Upper lobe of left lung (tissue), 4 donors: ENCODE results near the gene EPHA8.

ENCODE experiments used
- EP300 ChIP-seq, 4 donors: sonication (generic); formaldehyde crosslinking; IDR thresholded peaks; one replicate each; pipeline ENCODE4 v1.5.1; 2017; ENCODE audit warnings: antibody characterized with exemption in 4 of 4, control low read depth in 2 of 4
- POLR2A ChIP-seq, 4 donors: fragments of 450-650 bp; IDR thresholded peaks; one replicate each; pipeline ENCODE4 v1.5.1; 2016 to 2017; ENCODE audit warnings: antibody characterized with exemption in 4 of 4, mild to moderate bottlenecking in 2 of 4
- POLR2AphosphoS5 ChIP-seq, 2 donors: sonication (generic); formaldehyde crosslinking; IDR thresholded peaks; one replicate each; pipeline ENCODE4 v1.5.1; 2017; ENCODE audit warnings: antibody characterized with exemption in 2 of 2
- TF ChIP-seq, protein P1 (sequence below), 6 experiments: fragments of 450-650 bp in 4 of 6; fragments of 200-600 bp in 2 of 6; sonication (generic) in 2 of 6; IDR thresholded peaks; one replicate each; pipeline ENCODE4 v1.5.1; 2016 to 2019; ENCODE audit warnings: antibody characterized with exemption in 6 of 6

DNA sequence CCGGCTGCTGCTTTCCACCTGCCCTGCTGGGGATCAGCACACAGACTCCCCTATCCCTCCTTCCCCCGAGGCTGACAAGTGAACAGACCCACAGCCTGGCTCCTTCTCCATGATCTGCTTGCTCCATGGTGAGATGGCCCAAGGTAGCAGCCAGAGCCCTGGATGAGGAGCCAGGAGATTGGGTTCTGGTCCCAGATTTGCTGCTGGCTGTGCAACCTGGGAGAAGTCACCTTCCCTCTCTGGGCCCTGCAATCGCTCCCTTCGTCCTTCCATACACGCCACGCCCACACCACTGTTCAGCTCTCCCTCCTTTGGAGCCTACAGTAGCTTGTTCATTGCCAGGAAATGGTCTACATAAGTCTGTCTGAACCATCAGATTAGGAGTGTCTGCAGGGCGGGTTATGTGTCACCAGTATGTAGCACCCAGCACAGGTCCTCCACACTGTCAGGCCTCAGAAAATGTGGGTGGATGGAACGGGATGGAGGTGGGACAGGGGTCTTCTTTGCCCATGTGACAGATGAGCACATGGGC, 9.2 kb upstream of the EPHA8 start:
- TF ChIP-seq POLR2A (IDR thresholded peaks at IDR 0.05): no peak
- TF ChIP-seq, protein P1, sequence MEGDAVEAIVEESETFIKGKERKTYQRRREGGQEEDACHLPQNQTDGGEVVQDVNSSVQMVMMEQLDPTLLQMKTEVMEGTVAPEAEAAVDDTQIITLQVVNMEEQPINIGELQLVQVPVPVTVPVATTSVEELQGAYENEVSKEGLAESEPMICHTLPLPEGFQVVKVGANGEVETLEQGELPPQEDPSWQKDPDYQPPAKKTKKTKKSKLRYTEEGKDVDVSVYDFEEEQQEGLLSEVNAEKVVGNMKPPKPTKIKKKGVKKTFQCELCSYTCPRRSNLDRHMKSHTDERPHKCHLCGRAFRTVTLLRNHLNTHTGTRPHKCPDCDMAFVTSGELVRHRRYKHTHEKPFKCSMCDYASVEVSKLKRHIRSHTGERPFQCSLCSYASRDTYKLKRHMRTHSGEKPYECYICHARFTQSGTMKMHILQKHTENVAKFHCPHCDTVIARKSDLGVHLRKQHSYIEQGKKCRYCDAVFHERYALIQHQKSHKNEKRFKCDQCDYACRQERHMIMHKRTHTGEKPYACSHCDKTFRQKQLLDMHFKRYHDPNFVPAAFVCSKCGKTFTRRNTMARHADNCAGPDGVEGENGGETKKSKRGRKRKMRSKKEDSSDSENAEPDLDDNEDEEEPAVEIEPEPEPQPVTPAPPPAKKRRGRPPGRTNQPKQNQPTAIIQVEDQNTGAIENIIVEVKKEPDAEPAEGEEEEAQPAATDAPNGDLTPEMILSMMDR (IDR thresholded peaks at IDR 0.05): no peak
- TF ChIP-seq EP300 (IDR thresholded peaks at IDR 0.05): no peak
- no peak for TF ChIP-seq POLR2AphosphoS5 (IDR thresholded peaks at IDR 0.05)
